ENCODE measurements around the gene EGFLAM.

- TF ChIP-seq CTCF (IDR thresholded peaks at IDR 0.05; ENCODE audit: low read length) (no peak), EZH2 (IDR thresholded peaks at IDR 0.05; ENCODE audit: borderline replicate concordance, low read length) (no peak)
Measured at GRCh38 chr5:38250763-38251448, 7.5 kb upstream of the EGFLAM start.

All from OCI-LY1 (cell line).